GM21526 (cell line): Measurements from ENCODE around the gene EVPLL.
"Not testable (repeated sequence)": the region's sequence is repeated elsewhere in the genome, so short reads cannot be mapped to it uniquely, and the experiment has no call there.

Experiments used
- ATAC-seq: cut with Tn5 transposase; IDR thresholded peaks from one replicate; pipeline ENCODE4 v1.9.1; 2021; ENCODE audit warnings: moderate library complexity; ENCODE audit not compliant: unreplicated experiment, low FRiP score

Gene EVPLL

DNA sequence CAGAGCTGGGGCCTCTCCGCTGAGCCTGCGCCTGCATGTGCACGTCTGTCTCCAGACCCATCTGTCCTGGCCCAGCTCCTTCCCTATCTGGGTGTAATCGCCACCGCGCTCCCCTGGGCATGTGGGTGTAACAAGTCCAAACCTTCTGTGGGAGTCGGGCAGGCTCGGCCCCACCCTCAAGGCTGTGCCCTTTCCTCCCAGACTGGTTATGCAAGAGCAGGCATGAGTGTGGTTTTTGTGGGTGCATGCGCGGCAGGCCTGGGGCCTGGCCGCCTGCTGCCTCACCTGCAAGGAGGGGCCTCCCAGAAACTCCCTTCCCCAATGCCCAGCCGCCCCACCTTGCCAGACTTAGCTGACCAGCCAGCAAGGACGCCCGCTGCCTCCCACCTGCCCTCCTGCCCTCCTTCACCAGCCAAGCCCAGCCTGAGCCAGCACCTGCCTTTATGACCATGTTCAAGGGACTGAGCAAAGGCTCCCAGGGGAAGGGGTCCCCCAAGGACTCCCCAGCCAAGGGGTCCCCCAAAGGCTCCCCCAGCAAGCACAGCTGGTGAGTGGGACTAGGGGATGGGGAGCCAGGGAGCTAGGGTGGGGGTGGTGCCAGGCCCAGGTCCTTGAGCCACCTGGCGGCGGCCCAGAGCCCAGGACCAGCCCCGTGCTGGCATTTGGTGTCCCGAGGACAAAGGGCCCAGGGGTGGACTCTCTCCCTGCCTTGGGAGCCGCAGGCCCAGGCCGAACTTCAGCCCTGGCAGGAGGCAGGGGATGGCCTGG lies at the start of gene EVPLL:
EVPLL (plus strand) TSS at position 342 of the 768 bp plus-strand sequence. CDS start 3,160 bp downstream, outside the sequence.
- no peak for ATAC-seq

DNA sequence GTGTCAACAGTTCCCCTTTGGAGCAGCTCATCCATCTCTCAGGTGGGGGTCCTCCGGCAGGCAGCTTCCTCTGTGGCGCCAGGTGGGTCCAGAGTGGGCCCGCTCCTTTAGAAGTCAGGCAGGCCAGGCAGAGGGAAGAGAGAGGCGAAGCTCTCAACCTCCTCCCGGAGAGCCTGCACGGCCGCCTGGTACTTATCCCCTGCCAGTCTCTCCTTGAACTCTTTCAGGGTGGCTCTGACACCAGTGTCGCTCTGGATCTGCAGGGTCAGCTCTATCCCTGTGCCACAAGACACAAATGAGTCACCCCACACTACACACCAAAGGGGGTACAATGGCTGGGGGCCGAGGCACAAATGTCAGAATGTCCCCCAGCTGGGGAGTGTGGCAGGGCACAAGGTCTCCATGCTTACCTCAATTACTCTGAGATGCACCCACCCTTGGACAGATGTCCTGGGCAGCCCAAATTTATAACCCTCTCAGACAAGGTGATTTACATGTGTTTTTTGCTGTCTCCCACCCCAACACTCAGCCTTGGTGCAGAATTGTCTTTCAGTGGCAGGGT lies 48.9 kb upstream of the EVPLL start:
- no peak for ATAC-seq

DNA sequence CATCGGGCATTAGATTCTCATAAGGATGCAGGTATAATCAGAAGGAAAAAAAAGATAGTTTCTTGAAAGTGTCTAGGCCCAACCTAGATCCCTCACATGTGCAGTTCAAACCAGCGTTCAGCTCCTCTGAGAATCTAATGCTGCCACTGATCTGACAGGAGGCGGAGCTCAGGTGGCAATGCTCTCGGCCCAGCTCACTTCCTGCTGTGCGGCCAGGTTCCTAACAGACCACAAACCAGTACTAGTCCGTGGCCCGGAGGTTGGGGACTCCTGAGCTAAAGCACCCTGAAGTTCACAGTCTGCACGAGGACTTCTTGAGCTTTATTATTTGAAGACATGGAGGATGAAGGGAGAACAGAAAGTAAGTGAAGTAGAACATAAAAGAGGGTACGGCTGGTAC lies 45.7 kb upstream of the EVPLL start:
- no peak for ATAC-seq

DNA sequence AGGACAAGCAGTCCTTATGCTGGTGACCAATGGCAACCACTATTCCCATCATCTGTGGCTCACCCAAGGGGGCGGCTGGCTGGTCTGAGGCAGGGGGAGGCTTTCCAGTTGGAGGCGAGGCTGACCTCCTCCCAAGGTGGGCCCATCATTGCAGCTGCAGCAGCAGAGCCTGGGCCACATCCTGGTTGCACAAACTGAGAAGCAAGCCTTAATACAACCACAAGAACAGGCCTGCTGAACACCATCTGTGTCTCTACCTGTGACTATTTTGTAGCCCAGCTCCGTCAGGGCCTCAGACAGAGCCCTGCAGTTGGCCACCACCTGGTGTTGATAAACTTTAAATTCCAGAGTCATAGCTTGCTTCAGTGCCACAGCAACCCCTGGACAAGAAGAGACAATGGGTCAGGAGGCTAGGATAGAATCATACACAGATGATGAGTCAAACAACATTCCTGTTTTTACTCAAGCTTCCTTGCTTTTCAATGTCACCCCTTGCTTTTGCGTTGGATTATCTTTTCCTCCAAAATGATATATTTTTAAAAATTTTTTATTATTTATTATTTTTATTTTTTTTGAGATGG lies 44.6 kb upstream of the EVPLL start:
- no peak for ATAC-seq

DNA sequence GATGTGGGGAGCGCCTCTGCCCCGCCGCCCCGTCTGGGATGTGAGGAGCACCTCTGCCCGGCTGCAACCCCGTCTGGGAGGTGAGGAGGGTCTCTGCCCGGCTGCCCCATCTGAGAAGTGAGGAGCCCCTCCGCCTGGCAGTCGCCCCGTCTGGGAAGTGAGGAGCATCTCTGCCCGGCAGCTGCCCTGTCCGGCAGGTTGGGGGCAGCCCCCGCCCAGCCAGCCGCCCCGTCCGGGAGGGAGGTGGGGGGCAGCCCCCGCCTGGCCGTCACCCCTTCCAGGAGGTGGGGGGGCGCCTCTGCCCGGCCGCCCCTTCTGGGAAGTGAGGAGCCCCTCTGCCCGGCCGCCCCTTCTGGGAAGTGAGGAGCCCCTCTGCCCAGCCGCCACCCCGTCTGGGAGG lies 39.4 kb upstream of the EVPLL start:
- not testable (repeated sequence) for ATAC-seq

DNA sequence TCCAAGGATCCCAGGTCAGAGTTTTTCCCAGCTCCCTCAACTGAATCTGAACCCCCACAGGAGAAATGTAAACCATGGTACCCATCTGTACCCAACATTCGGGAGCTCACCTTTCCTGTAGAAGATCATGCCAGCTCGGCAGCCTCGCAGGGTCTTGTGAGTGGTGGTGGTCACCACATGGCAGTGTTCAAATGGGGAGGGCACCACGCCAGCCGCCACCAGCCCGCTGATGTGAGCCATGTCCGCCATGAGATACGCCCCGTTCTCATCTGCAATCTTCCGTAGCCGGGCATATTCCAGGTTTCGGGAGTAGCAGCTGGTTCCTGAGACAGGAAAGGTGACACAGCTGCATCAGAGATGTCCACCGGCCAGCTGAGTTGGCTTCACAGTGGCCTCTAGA lies 37.6 kb upstream of the EVPLL start:
- no peak for ATAC-seq

DNA sequence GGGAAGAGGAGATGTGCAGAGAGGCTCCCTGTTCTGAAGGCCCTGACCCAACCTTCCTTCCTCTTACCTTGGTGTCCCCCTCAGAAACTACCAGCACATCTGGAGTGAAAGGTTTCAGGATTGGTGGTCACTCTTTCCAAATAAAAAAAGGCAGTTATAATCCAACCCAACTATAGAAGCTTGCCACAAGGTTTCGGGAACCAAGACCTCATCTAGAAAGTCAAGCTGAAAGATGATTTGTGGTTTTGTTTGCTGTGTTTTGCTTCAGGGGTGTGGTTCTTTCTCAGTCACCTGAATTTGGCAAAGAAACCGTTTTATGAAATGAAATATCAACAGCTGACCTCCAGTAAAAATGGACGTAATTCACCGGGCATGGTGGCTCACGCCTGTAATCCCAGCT lies 33.6 kb upstream of the EVPLL start:
- no peak for ATAC-seq

DNA sequence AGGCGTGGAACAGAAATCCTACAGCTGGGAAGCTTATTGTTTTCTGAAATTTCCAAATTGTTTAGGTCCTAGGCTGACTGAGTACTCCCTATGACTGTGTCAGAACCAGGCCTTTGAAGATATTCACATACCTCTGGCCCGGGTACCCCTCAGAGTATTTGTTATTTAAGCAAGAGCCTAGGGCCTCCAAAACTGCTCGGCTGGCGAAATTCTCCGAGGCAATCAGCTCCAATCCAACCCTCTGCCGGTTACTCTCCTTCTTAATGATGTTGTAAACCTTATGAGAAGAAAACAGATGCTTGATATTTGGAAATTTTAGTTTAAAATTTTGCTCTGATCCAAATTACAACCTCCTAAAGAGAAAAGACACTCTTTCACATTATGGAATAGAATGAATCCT lies 24.0 kb upstream of the EVPLL start:
- ATAC-seq, result no peak

DNA sequence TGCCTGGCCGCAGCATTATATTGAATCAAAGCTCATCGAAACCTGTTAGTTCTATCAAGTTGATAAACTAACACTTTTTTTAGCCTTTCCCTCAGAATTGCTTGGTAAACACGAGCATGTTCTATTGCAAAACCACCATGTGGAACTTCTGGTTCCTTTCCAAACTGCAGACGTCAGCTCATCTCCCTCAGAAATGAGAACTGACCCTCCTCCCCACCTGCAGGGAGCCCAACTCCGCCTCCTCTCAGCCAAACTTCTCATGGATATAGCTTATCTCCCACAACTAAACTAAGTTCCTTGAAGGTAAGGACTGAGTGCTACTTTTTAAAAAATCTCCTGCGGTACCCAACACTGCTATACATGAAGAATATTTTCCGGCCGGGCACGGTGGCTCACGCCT lies 21.0 kb upstream of the EVPLL start:
- no peak for ATAC-seq

DNA sequence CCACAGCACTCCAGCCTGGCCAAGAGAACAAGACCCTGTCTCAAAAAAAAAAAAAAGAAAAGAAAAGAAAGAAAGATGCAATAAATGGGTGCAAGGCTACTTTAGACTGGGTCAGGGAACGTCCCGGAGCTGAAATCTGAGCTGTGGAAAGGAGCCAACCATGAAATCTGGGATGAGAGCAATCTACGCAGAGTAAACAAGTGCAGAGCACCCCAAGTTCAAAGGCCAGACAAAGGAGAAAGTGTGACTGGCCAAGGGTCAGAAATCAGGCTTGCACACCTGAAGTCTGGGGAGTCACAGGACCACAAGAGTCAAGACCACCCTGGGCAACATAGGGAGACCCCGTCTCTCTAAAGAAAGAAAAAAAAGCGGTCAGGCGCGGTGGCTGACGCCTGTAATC lies 17.1 kb upstream of the EVPLL start:
- ATAC-seq, result no peak

DNA sequence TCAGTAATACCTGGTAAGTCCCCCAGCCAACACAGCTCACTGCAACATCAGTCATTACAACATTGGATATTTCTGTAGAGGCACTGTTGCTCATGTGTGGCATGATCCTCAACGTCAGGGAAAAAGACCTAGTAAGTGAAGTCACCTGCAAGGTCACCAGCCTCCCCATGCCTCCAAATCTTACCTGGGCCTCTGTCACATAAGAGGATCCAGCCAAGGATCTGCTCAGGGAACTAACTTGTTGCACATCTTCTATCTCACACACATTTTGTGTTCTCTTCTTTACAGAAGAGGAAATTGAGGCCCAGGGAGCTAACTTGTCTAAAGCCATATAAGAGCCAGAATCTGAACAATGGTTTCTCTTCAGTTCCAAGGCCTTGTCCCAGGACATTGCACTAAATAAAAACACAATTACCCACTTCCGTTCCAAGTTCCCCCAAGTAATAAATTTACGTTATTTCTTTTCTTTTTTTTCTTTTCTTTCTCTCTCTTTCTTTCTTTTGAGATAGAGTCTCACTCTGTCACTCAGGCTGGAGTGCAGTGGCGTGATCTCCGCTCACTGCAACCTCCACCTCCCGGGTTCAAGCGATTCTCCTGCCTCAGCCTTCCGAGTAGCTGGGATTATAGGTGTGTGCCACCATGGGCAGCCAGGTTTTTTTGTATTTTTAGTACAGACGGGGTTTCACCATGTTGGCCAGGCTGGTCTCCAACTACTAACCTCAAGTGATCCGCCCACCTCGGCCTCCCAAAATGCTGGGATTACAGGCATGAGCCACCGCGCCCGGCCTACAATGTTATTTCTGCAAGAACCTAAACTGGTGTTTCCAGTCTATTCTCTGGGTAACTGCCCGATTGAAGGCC lies 15.5 kb upstream of the EVPLL start:
- no peak for ATAC-seq

DNA sequence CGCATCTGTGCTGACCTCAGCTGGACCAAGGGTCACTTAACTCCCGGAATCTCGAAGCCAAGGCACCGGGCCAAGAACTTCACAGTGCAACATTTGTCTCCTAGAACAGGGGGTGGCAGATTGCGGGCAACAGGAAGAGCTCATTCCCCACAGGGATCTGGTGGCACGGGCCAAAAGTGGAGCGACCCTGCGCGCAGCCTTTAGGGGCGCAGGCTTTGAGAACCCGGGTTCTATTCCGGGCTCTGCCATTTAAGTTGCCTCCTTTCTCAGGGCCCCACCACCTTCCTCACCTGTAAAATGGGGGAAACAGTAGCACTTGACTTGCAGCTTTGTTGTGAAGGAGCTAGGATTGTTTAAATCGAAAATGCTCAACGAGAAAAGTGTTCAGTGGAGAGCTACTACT lies 14.9 kb upstream of the EVPLL start:
- ATAC-seq, result no peak

DNA sequence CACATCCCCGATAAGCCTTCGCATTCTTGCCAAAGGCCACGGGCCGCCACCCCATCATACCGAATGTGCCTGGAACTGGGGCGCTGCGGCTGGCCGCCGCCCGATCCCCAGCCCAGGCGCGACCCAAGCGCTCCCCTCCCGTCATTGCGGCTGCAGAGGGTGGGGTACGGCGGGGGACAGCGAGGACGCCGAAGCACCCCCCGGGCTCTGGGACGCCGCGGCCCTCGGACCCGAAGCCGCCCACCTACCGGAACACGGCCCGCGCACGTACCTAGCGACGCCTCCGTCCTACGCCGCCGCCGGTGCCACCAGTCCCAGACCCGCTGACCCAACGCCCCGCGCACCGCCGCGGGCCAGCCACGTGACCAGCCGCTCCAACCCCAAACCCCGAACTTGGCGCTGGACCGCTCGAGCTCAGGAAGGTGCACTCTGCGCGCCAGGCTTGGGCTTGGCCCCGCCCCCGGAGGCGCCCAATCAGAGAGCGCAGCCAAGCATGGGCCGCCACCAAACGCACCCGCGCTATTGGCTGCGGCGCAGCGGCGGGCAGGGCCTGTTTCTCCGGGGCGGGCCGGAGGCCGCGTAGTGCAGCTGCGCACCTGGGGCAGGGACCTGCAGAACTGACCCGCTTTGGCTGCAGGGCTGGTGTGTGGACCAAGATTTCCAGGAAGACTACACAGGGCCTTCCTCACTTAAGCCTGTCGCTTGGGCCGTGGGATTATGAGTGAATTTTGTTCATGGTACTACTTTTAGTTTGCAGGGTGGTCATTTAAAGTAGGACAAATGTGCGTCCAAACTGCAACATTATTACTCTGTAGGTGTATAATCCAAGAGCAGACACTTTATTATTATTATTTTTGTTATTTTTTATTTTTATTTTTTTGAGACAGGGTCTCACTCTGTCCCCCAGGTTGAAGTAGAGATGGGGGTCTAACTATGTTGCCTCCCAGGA lies 14.2 kb upstream of the EVPLL start, which contains the start of gene SHMT1:
SHMT1 (minus strand) TSS at position 450 of the 949 bp plus-strand sequence. CDS start 7,569 bp downstream, outside the sequence.
- peak; percentile 95 for ATAC-seq

DNA sequence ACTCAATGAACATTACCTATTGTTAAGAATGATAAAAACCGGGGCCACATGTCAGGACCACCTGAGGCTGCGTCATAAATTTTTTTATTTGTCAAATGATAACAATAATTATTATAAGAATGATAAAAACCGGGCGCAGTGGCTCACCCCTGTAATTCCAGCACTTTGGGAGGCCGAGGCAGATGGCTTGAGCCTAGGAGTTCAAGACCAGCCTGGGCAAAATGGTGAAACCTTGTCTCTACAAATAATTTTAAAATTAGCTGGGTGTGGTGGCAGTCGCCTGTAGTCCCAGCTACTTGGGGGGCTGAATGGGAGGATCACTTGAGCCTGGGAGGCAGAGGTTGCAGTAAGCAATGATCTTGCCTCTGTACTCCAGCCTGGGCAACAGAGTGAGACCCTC lies 13.4 kb upstream of the EVPLL start:
- no peak for ATAC-seq

DNA sequence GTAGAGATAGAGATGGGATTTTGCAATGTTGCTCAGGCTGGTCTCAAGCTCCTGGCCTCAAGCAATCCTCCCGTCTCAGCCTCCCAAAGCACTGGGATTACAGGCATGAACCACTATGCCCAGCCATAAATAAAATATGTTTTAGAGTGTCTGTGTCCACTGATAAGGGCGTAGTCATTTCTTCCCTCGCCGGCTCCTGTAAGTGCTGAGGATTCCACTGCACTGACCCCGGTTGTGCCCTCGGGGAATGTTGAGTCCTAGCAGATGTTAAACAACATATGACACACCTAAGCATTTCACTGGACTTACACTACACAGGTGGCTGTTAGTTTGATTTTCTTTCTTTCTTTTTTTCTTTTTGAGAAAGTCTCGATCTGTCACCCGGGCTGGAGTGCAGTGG lies 8.6 kb upstream of the EVPLL start:
- no peak for ATAC-seq

DNA sequence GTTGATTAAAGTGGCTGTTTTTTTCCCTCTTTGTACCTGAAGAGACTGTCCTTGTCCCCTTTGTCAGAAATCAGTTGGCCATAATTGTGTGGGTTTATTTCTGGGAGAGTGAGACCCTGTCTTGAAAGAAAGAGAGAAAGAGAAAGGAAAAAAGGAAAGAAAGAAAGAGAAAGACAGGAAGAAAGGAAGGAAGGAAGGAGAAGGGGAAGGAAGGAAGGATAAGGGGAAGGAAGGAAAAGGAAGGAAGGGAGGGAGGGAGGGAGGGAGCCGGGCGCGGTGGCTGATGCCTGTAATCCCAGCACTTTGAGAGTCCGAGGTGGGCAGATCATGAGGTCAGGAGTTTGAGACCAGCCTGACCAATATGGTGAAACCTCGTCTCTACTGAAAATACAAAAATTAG lies 6.8 kb upstream of the EVPLL start:
- no peak for ATAC-seq

DNA sequence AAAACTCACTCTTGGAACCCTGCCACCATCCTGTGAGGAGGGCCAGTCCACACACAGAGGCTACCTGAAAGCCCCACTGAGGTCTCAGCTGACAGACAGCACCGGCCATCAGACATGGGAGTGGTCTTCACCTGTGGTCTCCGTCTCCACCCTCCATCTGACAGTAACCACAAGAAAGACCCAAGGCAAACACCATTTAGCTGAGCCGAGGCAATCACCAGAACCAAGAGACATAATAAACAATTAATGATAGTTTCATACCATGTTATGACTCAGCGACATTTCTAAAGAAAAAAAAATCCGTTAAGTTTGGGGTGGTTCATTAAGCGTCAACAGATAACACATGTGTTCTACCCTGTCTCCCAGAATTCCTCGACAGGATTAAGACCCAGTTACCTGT lies 6.1 kb upstream of the EVPLL start:
- ATAC-seq, result no peak

DNA sequence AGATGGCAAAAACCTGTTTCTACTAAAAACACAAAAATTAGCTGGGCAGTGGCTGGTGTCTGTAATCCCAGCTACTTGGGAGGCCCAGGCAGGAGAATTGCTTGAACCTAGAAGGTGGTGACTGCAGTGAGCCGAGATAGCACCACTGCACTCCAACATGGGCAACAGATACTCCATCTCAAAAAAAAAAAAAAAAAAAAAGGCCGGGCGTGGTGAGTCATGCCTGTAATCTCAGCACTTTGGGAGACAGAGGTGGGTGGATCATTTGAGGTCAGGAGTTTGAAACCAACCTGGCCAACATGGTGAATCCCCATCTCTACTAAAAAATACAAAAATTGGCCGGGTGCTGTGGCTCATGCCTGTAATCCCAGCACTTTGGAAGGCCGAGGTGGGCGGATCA lies 4.4 kb upstream of the EVPLL start:
- not testable (repeated sequence) for ATAC-seq

DNA sequence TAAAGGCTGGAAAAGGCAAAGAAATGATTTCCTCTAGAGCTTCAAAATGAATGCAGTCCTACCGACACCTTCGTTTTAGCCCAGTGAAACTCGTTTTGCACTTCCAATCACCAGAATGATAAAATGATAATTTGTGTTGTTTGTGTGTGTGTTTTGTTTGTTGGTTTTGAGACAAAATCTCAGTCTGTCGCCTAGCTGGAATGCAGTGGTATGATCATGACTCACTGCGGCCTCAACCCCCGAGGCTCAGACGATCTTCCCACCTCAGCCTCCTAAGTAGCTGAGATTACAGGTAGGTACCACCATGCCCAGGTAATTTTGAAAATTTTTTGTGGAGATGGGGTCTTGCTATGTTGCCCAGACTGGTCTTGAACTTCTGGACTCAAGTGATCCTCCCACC lies 3.4 kb upstream of the EVPLL start:
- ATAC-seq, result no peak

DNA sequence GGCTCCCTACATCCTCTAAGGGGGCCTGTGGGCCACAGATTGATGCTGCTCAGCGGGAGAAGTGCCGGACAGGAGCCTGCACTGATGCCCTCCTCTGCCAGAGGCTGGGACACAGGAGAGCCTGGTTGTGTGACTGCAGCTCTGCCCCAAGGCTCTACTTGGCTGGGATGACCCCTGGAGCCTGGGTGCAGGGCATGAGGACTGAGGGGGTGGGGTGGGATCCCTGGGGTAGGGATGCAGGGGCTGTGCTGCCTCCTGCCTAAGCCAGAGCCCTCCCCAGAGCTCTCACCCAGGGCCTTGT lies 577 bp downstream of the EVPLL start:
- ATAC-seq, result no peak
